ENCODE results near the gene KIF2A.
"Not testable (repeated sequence)": the region's sequence is repeated elsewhere in the genome, so short reads cannot be mapped to it uniquely, and the experiment has no call there.

The KIF2A gene

GRCh38 chr5:62305715-62306322 lies at the start of gene KIF2A:
Gene KIF2A (plus strand): TSS chr5:62306206. CDS start chr5:62306473, 267 bp downstream.
- peak; percentile 58 for DNase-seq

- no peak for DNase-seq
Observed at GRCh38 chr5:62257020-62257367, 49.0 kb upstream of the KIF2A start.

DNA sequence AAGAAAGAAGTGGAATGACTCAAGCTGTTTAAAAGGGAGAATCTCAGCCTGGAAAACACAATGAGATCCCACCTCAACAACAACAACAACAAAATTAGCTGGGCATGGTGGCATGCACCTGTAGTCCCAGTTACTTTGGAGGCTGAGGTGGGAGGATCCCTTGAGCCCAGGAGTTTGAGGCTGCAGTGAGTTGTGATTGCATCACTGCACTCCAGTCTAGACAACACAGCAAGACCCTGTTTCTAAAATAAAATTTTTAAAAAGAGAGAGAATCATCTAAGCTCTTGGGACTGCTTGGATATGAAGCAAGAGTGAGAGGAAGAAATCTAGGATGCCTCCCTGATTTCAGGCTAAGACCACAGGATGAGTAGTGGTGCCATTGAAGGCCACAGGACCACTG lies 47.4 kb upstream of the KIF2A start:
- no peak for DNase-seq

- no peak for DNase-seq
Observed at GRCh38 chr5:62259699-62260250, 46.2 kb upstream of the KIF2A start.

DNA sequence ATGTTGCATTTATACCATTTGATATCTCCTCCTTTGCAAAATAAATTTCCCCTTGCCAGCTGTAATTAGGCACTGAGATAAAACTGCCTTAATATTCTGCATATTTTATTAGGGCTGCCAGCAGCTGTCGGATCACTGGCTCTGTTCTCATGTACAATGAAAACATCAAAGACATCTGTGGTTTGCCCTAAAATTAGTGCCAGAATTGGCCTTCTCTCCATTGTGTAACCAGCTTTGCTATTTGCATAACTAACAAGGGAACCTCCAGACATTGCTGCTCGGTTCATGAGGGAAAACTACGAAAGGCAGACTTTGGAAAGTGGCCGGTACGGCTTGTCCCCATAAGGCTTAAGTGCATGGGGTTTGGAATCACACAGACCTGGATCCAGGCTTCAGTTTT lies 45.5 kb upstream of the KIF2A start:
- DNase-seq, result peak; percentile 35

- DNase-seq, result no peak
Observed at GRCh38 chr5:62263401-62263800, 42.6 kb upstream of the KIF2A start.

GRCh38 chr5:62265648-62266112 lies 40.3 kb upstream of the KIF2A start:
- DNase-seq, result no peak

DNA sequence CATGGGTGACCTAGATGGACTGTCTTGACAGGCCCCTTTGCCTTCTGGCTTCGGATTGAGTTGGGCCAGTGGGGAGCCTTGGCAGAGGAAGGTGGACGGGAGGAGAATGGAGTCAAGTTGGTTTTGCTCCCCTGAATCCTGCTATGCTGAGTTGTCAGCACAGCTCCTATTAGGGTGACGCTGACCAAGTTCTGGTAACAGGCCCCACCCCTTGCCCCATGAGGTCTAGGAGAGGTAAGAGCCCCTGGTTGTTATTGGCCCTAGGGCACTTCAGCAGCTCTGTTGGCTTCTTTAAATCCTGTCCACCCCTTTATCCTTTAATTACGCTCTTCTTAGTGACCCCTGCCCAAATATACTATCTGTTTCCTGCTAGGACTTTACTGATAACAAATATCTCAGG lies 39.4 kb upstream of the KIF2A start:
- DNase-seq, result no peak

DNA sequence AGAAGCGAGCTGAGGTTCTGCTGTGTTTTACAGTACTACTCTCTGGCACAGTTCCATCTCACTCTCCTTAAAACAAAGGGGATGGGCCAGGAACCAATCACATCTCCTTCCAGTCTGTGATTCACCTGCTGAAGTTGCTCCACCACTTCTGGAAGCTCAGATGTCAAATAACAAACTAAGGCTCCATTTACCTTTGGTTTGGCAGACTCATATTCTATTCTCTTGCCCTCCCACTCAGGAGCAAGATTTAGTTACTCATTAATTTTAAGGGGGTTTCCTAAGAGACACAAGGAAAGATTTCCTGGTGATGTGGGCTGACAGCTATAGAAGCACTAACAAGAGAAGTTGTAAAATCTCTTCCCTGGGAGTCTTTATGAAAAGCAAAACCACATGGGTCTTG lies 37.8 kb upstream of the KIF2A start:
- no peak for DNase-seq

- no peak for DNase-seq
Observed at GRCh38 chr5:62268792-62269191, 37.2 kb upstream of the KIF2A start.

DNA sequence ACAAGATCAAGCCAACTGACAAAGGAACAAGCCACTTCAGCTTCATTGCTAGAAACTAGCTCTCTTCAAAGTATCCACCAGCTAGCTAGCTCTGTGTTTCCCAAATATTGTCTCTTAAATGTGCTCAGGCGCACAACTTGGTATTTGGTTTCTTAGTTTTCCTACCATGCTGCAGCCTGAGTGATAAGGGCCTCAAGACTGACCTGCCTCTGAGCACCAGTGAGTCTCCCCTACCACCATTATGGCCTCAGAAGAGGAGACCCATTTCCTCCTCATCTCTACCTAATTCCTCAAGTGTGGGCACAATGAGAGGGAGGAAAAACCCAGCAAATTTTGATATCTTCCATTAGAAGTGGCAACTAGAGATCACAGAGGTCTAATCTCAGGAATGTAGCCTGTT lies 34.6 kb upstream of the KIF2A start:
- DNase-seq, result no peak

GRCh38 chr5:62271870-62272269 lies 34.1 kb upstream of the KIF2A start:
- DNase-seq, result no peak

GRCh38 chr5:62273687-62274086 lies 32.3 kb upstream of the KIF2A start:
- no peak for DNase-seq

DNA sequence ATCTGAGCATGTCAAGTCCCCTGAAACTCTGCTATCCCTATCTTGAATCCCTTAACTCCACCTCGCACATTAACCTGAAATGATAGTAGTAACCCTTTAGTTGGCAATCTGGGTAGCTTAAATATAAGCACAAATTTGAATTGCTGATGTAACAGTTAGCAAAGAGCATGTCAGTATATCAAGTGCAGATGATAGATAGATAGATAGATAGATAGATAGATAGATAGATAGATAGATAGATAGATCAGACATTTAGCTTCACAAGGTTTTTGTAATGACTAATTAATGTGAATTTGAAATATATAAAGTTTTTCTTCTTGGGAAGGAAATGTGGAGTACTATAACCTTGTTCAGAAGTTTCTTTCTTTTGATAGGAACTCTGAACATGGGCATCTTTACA lies 30.4 kb upstream of the KIF2A start:
- DNase-seq, result no peak

GRCh38 chr5:62281411-62281810 lies 24.6 kb upstream of the KIF2A start:
- DNase-seq, result no peak

DNA sequence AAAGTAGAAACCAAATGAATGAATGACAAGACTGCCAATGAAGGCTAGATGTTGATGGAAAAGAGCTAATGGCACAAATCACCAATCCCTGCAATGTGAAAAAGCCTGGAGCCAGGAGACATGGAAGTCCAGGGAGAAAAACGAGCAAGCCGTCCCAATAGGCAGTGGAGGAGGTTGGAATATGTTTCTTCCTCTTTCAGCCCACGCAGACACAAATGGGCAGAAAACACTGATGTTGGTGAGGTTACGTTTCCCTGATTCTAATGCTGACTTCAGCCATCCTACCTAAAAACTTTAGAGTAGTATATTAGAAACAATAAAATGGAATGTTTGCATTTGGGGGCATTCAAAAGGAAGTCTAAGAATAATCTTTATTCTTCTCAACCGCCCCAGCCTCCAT lies 23.9 kb upstream of the KIF2A start:
- DNase-seq, result no peak

GRCh38 chr5:62283005-62283404 lies 23.0 kb upstream of the KIF2A start:
- DNase-seq, result no peak

GRCh38 chr5:62283861-62284260 lies 22.1 kb upstream of the KIF2A start:
- DNase-seq, result no peak

DNA sequence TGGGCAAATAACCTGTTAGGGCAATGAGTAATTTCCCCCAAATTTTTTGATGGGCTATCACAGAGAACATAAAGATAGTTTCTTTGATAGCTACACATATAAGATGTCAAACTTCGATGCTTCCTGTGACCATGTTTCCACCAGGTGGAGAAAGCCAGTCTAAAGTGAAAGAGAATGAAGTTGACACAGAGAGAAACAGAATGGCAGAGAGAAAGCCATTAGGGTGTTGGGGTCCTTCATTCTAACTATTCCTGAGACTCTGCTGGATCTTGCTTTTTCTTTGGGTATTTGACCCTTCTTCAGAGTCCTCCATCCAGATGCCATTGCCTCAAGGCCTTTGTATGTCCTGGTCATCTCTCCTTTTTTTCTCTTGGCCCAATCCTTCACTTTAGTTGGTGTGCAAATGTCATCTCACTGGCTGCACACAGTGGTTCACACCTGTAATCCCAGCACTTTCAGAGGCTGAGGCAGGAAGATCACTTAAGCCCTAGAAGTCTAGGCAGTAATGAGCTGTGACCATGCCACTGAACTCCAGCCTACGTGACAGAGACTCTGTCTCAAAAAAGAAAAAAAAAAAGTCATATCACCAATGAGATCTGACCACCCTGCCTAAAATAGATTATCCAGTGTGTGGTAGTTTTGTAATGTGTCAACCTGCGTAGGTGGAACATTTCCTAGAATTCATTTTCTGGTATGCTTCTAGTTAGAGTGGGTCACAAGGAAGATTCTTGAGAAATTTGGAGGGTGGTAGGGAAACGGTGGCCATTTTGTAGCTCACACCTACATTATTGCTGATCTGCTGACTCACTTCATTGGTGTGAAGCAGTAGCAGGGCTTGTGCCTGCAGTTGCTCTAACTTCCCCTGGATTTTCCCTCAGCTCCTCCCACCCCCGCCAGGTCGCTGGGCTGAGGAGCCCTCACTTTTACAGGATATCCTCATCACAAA lies 20.8 kb upstream of the KIF2A start:
- DNase-seq, result no peak

DNA sequence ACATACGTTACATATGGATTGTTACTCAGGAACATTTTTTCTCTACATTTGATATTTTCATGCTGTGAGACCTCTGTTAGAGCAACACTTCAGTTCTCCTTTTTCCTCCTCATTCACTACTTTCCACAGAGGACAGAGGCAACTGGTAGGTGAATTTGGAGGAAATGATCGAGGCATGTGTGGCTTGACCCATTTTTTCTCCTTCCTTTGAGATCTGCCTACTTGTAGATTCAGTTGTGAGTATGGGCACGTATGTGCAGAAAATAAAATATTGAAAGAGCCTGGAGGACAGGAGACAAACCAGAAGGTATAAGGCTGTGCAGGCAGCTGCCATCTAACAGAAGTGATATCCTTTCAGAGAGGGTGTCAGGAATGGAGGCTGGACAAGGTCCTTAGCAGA lies 19.2 kb upstream of the KIF2A start:
- no peak for DNase-seq

DNA sequence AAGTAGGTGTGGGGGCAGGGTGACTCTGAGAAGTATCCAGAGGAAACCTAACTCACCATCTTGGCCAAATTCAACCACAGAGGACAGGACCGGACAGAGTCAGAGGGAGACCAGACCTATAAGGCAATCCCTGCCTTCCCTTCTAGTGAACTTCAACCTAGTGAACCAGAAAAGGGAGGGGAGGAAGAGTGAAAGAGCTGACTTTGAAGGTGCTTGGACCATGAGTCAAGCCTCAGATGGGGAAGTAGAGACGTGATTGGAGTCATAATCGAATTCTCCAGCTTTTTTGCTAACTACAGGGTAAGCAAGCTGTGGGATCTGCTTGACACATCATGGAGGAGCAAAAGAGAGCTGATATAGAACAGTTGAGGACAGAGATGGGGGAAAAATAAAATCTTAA lies 18.8 kb upstream of the KIF2A start:
- no peak for DNase-seq

DNA sequence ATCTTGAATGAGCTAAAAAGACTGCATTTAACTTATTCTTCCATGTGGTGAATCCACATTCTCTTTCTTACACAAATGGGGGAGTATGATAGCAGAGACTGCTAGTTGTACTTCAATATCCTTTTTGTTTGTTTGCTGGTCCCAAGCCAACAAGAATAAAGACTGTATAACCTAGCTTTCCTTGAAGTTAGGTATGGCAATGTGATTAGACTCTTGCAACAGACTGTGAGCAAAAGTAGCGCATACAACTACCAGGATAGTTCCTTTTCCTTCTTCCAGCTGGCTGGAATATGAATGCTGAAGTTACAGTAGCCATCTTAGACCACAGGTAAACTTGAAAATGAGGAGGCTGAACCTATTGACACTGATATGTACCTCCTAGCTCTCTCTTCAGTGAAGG lies 17.9 kb upstream of the KIF2A start:
- no peak for DNase-seq

- DNase-seq, result no peak
Observed at GRCh38 chr5:62289813-62290212, 16.2 kb upstream of the KIF2A start.

DNA sequence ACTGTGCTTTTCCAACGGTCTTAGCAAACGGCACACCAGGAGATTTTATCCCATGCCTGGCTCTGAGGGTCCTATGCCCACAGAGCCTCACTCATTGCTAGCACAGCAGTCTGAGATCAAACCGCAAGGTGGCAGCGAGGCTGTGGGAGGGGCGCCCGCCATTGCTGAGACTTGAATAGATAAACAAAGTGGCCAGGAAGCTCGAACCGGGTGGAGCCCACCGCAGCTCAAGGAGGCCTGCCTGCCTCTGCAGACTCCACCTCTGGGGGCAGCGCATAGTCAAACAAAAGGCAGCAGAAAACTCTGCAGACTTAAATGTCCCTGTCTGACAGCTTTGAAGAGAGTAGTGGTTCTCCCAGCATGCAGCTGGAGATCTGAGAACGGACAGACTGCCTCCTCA lies 14.2 kb upstream of the KIF2A start:
- not testable (repeated sequence) for DNase-seq

All from NCI-H526 treated with DMSO at 0.1 percent for 48 hours (cell line).